HG03575 (cell line): ENCODE measurements around the gene SIMC1.
"Not testable (repeated sequence)": the region's sequence is repeated elsewhere in the genome, so short reads cannot be mapped to it uniquely, and the experiment has no call there.

Source experiments
- ATAC-seq: cut with Tn5 transposase; IDR thresholded peaks from one replicate; pipeline ENCODE4 v1.9.1; 2021; ENCODE audit not compliant: unreplicated experiment, insufficient number of reproducible peaks, low FRiP score; ENCODE audit errors: extremely low read depth

SIMC1 gene

DNA sequence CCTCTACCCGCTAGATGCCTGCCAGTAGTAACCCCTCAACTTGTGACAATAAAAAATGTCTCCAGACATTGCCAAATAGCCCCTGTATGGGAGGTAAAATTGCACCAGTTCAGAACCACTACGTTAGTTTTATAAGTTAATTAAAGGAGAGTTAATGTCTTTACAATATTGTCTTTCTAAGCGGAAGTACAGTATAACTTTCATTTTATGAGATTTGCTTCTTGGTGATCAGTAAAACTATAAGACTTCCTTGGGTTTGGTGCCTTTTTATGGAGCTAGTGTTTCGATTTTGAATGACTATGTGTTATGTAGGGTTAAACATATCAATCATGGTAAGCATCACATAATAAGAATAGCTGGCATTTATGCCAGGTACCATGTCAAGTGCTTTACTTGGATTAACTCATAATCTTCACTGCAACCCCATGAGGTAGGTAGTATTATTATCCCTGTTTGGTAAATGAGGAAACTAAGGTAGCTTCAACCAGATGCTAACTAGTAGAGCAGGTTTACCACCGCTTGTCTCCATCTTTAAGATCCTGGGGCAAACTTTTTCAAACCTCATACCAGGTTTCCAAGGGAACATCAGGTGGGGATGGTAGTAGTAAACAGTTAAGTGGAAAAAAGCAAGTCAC is 19.8 kb downstream of the SIMC1 start:
- not testable (repeated sequence) for ATAC-seq

DNA sequence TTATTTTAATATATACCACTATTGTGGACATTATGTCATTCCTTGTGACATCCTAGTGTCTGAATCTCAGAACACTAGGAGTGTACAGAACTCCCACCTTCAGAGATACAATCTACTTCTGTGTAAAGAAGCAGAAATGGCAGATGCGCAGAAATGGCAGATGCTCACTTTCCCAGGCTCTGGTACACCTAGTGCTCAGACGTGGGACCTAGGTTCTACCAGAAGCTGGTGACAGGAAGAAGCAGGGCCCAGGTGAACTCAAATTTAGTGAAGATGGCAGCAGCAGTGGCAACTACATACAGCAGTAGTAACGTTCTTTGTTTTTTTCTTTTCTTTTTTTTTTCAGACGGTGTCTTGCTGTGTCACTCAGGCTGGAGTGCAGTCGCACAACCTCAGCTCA is 22.5 kb downstream of the SIMC1 start:
- ATAC-seq: not testable (repeated sequence)

- not testable (repeated sequence) for ATAC-seq
Measured at GRCh38 chr5:176266448-176266847, 28.2 kb downstream of the SIMC1 start.

DNA sequence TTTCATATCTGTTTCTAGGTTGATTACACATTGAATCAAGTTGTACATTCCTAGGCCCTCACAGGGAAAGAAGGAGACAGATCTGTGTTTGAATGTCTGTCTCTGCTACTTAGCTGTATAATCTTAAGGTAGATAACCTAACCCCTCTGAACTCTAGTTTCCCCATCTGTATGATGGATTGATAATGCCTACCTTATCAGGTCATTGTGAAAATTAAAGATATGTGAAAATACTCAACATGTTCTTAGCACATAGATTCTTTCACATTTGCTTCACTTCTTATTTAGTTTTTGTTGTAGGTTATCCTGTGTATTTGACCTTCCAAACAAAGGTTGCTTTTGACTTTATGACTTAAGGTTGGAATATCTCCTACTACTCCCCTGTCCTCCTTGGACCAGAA is 50.8 kb downstream of the SIMC1 start:
- ATAC-seq: not testable (repeated sequence)

GRCh38 chr5:176290057-176290840 is 52.0 kb downstream of the SIMC1 start:
- not testable (repeated sequence) for ATAC-seq

DNA sequence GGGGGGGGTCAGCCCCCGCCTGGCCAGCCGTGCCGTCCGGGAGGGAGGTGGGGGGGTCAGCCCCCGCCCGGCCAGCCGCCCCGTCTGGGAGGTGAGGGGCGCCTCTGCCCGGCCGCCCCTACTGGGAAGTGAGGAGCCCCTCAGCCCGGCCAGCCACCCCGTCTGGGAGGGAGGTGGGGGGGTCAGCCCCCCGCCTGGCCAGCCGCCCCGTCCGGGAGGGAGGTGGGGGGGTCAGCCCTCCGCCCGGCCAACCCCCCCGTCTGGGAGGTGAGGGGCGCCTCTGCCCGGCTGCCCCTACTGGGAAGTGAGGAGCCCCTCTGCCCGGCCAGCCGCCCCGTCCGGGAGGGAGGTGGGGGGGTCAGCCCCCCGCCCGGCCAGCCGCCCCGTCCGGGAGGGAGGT is 67.1 kb downstream of the SIMC1 start:
- ATAC-seq: not testable (repeated sequence)

- no peak for ATAC-seq
Measured at GRCh38 chr5:176317534-176318374, 79.5 kb downstream of the SIMC1 start.

DNA sequence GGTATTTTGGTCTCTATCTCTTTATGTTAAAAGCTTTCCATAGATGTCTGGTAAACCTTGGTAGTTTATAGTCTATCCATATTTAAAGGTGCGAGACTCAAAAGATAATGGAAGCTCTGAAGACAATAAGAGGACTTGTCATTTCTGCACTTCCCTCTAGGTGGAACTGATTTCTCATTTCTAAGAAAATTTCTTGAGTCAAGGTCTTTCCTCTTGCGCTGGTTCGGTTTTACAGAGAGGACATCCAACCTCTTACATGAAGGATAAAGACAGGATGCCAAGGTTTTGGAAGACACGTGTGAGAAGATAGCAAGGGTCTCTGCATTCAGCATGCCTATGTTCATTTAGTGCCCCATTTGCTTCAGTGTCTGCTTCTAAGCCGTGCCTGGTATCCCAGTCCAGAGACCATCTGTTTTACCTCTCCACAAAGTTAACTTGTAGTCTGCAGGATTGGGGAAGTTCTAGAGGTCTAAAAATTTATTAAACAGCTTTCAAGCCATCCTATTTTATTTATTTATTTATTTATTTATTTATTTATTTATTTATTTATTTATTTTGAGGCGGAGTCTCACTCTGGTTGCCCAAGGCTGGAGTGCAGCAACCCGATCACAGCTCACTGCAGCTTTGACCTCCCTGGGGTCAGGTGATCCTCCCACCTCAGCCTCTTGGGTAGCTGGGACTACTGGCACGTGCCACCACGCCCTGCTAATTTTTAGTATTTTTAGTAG is 81.8 kb downstream of the SIMC1 start:
- no peak for ATAC-seq

- no peak for ATAC-seq
Measured at GRCh38 chr5:176320577-176320976, 82.4 kb downstream of the SIMC1 start.

- ATAC-seq: no peak
Measured at GRCh38 chr5:176334031-176334770, 96.0 kb downstream of the SIMC1 start.

GRCh38 chr5:176337913-176338312 is 99.7 kb downstream of the SIMC1 start:
- ATAC-seq: no peak

GRCh38 chr5:176339304-176339703 is 101.1 kb downstream of the SIMC1 start:
- no peak for ATAC-seq

DNA sequence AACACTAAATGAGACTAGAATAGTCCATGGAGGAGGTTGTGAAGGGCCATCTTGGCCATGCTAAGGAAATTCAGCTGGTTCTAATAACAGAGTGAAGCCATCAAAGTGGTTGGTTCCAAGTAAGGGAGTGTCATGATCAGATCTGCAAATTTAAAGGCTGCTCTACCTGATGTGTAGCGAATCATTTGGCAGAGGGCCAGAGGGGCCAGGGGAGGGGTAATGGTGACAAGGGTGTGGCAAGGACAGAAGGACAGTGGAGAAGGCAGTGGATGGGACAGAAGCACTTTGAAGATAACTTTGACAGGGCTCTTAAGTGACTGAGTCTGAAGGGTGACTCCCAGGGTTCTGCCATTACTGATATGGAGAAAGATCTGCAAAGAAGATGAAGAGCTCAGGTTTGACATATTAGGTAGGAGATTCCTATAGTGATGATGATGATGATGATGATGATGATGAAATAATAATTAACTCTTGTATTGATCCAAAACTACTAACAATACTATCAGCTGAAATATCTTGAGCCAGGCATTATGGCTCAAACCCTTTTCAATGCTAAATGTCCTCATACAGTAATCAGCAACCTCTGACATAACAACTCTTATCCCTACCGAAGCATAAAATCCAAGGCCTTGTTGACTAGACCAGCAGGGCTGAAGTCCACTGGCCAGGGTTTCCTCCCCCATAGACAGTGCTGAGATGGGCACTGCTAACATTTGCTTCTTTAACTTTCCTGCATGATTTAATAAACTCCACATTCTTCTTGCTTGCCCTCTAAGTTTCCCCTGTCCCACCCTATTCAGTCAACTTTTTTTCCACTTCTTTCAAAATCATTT is 103.3 kb downstream of the SIMC1 start:
- ATAC-seq: no peak

- ATAC-seq: no peak
Measured at GRCh38 chr5:176342158-176342483, 103.9 kb downstream of the SIMC1 start.

DNA sequence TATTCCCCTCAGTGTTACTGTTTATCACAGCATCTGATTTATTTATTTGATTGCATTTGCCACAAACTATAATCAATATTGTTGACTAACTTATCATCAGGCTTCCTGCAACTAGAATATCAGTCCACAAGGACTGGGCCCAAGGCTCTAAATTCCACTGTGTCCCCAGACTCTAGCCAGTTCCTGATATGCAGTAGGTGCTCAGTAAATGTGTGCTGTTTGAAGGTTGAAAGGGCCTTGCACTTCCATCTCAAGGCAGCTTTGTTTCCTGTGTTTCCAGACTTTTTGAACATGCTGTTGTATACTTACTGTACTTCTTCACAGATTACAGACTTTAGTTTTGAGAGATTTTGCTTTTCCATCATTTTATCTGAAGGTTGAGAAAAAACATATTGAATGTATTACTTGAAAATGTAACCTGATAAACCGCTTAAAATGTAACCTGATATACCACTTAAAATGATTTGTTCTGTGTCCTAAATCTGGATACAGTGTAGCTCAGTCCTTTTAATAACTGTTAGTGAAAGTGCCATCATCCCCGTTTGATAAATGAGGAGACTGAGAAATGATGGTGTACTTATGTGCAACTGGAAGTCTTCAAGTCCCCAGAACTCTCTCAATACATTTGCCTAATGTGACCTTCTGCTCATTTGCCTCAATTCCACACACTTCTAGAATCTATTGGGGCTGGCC is 104.7 kb downstream of the SIMC1 start:
- ATAC-seq: no peak

- ATAC-seq: no peak
Measured at GRCh38 chr5:176350416-176350815, 112.2 kb downstream of the SIMC1 start.

DNA sequence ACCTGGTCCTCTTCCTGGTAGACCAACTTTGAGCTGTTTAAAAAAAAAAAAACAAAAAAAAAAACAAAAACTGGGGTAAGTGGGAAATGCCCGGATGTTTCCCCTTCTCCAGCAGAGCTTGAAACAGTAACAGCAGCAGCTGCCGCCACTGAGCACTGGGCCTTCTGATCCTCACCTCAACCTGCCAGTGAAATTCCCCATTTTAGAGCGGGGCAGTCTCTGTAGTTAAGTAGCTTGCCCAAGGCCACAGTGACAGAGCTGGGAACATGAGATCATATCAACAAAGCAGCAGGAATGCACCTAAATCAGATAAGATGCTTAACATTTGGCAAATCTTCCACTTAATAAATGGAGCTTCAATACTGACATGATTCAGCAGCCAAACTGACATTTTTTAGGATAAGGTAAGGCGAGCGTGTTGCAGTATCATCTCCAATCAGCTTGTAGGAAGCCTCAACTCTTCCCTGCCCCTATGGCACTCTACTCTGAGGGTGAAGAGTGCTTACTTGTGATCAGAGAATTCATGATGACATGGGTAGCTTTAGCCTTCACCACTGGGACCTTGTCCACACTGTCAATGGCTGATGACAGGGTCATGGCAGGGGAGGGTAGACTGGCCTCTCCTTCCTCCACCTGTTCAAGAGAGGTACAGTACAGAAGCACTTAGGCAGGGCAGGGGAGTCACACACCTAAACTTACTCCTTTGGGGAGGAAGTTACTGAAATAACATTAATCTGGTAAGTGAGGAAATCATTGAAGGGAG is 114.1 kb downstream of the SIMC1 start:
- ATAC-seq: no peak
